Anterior cingulate cortex (tissue), 58 donors: Measurements from ENCODE around the gene CNIH2.
A peak's percentile ranks its signal among the peaks of the same experiment; 100 is the strongest.

ENCODE experiments used
- DNase-seq, 58 donors: peaks; one replicate each; lab custom pipeline; 2025; lab: John Stamatoyannopoulos, UW

CNIH2 gene

DNA sequence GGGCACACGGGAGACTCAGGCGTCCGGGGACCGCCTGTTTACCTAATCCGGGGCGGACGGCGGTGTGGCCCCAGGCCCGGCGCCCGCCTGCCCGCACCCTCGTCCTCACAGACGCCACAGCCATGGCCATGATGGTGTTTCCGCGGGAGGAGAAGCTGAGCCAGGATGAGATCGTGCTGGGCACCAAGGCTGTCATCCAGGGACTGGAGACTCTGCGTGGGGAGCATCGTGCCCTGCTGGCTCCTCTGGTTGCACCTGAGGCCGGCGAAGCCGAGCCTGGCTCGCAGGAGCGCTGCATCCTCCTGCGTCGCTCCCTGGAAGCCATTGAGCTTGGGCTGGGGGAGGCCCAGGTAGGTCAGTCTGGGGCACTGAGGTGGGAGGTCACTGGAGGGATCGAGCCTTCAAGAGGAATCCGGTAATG, 19.5 kb upstream of the CNIH2 start:
- DNase-seq = peak in 1 of 58 donors; percentile 49

DNA sequence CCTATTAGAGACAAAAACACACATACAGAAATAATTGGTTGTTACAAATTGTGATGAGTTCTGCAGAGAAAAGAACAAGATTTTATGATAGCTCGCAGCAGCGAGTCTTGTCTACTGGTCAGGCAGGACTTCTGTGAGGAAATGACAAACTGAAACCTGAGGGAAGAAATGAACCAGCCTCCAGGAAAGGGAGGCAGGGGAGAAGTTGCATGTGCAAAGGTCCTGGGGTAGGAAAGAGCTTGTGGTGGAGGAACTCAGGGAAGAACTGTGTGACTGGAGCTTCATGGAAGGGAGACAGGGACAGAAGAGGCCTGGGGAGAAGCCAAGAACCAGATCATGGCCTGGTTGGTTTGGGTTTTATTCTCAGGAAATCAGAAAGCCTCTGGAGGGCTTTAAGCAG, 18.8 kb upstream of the CNIH2 start:
- no peak for DNase-seq

DNA sequence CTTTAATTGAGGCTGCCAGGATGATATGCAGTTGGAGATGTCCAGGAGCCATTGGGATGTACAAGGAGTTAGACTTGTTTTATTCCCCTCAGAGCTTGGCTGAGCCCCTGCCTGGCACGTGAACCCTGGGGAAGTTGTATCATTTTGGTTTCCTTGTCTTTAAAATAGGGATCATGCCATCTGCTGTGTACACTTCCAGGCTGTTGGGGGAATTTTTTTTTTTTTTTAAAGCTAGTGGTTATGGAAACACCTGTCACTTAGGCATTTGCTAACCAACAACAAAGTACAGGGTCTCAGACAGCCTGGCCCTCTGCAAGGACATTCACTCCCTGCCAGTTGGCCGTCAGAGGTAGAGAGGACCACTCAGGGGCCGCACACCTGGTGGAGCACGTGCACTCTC, 18.0 kb upstream of the CNIH2 start:
- DNase-seq = no peak

DNA sequence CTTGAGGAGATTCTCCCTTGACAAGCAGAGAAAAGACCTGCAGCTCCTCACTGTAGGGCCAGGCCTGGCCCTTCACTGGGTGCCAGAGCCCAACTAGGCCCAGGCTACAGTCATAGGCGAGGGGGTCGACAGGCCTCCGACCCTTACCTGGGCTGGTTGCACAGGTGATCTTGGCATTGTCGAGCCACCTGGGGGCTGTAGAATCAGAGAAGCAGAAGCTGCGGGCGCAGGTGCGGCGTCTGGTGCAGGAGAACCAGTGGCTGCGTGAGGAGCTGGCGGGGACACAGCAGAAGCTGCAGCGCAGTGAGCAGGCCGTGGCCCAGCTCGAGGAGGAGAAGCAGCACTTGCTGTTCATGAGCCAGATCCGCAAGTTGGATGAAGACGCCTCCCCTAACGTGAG, 16.4 kb upstream of the CNIH2 start:
- DNase-seq = no peak

DNA sequence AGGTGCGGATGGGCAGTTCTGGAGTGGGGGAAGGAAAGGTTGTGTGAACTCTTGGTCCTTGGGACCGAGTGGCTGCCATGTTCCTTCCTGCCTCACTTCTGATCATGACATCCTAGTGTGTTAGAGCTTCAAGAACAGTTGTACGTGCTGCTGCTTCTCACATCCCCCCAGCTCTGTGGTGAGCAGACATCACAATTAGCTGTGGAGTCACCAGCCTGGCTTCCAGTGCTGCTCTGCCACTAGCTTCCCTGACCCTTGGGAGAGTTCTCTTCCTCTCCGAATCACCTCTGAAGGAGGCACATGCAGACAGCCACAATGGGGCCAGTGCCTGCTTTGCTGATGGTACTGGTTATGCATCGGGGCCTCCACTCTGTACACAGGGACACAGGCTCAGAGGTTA, 15.8 kb upstream of the CNIH2 start:
- DNase-seq = no peak

DNA sequence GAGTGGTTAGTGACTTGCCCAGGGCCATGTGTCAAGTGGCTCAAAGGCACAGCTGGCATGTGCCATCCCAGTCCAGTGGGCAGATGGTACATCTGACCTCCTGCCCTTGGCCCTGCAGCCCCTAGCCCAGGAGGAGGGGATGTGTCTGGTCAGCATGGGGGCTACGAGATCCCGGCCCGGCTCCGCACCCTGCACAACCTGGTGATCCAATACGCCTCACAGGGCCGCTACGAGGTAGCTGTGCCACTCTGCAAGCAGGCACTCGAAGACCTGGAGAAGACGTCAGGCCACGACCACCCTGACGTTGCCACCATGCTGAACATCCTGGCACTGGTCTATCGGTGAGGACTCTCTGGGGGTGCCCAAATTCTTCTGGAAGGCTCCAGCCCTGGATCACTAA, 15.3 kb upstream of the CNIH2 start:
- no peak for DNase-seq

DNA sequence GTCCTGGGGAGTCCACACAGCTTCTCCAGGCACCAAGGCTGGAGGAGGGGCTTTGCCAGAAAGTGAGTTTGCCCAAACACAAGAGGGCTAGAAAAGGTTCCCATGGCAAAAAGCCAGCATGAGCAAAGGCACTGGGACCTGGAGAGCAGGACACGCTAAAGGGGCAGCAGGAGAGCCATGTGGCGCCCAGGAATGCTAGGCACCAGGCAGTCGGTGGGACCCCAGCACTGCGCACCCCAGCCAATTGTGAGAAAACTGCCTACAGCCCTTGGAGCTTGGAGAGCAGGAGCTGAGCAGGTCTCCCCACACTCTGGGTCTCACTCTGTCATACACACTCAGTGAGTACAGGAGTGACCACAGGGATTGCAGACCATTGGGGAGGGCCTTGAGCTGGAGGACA, 14.7 kb upstream of the CNIH2 start:
- no peak for DNase-seq

DNA sequence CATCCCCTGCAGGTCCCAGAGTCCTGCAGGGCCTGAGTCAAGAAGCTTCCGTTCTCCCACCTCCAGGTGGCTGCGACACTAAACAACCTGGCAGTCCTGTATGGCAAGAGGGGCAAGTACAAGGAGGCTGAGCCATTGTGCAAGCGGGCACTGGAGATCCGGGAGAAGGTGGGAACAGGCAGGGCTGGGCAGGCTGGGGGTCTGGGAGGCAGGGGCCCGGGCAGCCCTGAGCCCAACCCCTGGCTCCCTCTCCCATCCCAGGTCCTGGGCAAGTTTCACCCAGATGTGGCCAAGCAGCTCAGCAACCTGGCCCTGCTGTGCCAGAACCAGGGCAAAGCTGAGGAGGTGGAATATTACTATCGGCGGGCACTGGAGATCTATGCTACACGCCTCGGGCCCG, 14.2 kb upstream of the CNIH2 start:
- DNase-seq = no peak

DNA sequence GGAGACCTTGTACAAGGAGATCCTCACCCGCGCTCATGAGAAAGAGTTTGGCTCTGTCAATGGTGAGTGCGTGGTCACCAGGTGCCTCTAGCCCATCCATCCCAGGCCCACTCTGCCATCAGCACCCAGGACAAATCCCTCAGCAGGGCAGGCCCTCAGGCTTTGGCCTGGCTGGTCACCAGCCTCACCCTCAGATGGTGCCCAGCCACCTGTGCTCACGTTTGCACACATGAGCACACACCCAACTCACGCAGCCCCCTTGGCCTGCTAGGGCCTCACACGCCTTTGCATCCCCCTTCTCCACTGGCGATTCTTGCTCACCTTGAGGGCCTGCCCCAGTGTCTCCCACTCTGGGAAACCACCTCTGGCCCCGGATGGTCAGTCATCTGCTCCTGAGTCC, 13.6 kb upstream of the CNIH2 start:
- DNase-seq = no peak

DNA sequence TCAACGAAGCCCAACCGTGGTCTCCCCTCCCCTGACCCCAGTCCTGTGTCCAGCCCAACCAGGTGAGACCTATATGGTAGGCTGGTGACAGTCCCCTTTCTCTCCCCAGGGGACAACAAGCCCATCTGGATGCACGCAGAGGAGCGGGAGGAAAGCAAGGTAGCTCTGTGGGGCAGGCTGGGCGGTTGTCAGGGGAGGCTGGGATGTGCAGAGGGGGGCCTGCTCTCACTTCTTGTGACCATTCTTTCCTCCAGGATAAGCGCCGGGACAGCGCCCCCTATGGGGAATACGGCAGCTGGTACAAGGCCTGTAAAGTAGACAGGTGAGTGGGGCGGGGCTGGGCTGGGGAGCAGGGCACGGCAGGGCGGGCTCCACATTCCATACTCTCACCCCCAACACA, 13.1 kb upstream of the CNIH2 start:
- no peak for DNase-seq

DNA sequence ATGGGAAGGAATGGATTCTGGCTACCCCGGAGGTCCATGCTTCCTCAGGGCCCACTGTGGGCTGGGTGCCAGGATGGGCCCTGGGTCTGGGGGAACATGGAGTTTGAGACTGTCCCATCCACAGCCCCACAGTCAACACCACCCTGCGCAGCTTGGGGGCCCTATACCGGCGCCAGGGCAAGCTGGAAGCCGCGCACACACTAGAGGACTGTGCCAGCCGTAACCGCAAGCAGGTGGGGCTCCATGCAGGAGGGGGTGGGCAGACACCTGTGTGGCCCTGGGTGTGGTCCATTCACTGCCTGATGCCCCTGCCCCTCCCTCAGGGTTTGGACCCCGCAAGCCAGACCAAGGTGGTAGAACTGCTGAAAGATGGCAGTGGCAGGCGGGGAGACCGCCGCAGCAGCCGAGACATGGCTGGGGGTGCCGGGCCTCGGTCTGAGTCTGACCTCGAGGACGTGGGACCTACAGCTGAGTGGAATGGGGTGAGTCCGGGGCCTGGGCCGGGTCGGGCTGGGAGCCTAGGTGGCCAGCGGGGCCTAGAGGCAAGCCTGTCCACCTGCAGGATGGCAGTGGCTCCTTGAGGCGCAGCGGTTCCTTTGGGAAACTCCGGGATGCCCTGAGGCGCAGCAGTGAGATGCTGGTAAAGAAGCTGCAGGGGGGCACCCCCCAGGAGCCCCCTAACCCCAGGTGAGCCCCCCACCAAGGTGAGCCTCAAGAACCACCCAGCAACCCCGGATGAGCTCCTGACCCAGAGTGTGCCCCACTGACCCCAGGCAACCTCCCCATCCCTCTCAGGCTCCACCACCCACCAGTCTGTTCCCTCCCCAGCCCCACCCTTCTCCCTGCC, 12.2 kb upstream of the CNIH2 start:
- DNase-seq = no peak

DNA sequence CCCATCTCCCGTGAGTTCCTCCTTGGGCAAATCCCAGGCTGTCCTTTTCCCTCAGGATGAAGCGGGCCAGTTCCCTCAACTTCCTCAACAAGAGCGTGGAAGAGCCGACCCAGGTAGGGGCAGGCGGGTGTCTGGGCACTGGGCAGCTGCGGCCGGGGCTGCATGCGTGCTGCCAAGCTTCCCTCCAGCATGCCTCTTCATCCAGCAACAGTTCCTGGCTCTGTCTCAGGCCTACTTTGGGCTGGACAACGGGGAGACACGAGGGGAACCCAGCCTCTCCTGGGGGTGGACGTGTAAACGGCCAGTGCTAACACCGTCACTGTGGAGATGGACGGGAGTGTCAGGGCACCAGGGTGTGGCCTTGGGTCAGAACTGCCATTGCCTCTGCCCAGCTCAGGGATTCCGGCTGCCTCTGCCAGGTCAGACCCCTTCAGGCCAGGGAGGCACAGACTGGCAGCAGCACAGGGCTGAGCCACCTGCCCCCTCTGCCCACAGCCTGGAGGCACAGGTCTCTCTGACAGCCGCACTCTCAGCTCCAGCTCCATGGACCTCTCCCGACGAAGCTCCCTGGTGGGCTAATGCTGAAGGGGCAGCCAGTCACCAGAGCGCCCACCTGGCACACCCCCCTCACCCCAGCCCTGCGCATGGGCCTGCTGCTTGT, 11.5 kb upstream of the CNIH2 start:
- DNase-seq = no peak

DNA sequence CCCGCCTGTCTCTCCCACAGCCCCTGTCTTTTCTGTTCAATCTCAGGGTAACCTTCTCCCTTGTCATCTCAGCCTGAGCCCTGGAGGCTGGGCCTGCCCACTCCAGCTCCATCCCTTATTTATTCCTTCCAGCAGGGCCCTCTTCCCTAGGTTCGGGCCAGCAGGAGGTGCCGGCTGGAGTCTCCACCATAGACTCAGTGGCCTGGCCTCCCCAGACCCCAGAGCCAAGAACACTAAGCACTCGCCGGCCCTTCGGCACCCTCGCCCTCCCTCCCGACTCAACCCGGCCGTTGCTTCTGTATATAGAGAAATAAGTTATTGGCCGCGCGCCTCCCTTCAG, 11.0 kb upstream of the CNIH2 start:
- peak in 1 of 58 donors; percentile 63 for DNase-seq

DNA sequence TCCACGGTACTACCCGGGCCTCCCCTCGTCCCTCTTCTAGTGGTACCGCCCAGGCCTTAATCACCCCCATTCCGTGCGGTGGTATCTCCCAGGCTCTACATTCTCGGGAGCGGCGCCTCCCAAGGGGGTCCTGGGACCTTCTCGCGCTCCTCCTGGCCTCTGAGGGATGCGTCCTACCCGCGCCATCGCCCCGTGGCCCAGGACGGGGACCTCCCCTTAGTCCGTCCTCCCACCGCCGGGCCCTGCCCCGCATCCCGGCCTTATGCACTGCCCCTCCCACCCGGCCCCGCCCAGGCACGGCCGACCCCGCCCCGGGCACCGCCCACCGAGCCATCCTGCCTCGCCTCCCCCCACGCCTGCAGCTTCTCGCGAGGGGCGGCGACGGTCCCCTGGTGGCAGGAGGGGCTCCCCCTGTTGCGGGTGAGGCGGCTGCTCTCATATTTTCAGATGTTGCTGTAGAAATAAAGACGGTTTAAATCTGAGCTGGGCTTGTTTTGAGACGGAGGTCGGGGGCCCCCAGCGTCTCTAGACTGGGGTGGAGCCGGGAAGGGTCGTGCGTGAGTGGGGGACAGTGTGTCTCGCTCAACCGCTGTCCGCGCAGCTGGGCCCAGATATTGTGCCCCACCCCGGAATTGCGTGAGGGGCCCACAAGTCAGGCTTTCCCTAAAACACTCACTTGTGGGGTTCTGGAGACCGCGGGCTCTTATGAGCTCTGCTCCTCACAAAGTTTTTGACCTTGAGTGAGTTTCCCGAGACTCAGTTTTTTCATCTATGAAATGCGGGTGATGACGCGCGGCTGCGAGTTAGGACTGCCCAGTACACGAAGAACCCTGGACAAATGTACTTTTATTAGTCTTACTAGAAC, 10.4 kb upstream of the CNIH2 start:
- DNase-seq = peak; percentile 17 to 91 (median 84)

DNA sequence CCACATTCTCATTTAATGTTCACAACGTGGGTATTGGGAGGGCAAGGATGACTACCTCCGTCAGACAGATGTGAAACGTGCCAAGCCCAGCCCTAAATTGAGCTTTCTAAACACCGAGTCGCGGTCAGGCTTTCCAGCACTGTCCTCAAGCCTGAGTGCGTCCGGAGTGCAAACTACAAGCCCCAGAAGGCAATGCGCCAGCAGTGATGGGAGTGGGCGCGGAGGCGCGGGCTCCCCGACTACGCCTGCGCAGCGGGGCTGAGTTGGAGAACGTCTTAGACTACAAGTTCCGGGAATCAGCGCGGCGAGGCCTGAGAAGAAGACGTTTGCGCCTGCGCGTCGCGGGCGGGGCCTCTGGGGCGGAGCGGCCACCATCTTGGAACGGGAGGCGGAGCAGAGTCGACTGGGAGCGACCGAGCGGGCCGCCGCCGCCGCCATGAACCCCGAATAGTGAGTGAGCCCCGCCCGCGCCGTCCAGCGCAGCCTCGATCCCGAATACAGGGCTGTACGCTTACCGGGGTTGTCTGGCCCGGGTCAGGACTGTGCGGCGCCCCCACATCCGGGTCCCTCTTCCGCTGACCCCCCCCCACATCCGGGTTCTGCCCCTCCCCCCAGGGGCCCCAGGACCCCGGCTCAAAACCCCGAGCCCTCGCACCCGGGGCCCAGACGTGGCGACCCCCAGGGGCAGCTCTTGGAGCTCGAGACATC, 9.6 kb upstream of the CNIH2 start, which contains the start of gene RAB1B:
Gene RAB1B, plus strand, starts transcription at position 396 of the 708 bp plus-strand sequence. Its CDS starts 41 bp downstream, at position 437.
- peak; percentile 93 to 100 (median 99) for DNase-seq

DNA sequence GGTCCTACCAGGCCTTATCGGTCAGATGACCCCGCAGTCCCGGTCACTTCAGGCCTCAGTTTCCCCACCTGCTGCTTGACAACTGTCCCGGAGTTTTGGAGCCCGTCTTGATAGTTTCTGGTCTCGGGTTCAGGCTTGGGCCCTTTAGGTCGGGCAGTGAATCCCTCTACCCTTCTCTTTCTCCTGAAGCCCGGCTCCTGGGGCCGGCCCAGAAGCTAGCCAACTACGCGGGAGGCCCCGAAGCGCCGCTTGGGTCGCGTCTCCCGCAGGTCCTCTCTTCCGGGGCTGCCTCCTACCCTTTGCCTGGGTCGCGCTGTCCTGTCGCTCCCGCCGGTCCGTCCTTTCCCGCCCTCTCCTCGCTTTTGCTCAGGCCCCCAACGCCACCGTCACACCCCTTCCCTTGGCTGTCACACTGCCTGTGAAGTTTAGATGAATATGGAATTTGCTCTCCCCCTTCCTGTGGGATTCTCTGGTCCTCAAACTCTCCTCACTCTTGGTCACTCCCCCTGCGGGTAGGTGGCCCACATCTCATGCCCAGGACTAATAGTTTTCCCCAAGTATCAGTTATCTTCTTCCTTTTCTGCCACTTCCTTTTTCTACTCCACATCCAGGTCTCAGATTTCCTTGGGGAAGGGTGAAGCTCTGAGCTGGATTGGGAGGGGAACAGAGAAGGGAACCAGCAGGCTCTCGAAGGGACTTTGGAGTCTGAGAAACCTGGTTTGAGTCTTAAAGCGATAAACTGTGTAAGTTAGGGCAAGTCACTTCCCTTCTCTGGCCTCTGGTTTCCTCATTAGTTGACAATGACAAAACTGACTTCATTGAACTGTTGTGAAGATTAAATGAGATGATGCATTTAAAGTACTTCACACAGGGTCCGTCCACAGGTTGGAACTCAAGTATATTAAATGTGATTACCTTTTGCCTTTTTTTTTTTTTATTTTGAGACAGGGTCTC, 8.7 kb upstream of the CNIH2 start:
- DNase-seq = peak in 3 of 58 donors; percentile 54 to 75 (median 54)

DNA sequence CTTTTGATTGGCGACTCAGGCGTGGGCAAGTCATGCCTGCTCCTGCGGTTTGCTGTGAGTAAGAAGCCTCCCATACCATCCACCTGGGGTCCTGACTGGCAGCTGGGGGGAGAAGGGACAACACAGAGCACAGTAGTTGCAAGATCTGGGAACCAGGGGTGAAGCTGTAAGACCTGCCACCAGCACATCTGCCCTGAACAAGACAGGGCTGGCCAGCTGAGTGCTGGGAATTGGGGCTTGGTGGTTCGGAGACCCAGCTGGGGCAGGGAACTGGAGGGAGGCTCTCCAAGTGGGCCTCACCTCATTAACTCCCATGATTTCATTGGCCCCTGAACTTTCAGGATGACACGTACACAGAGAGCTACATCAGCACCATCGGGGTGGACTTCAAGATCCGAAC, 6.2 kb upstream of the CNIH2 start:
- DNase-seq = no peak

DNA sequence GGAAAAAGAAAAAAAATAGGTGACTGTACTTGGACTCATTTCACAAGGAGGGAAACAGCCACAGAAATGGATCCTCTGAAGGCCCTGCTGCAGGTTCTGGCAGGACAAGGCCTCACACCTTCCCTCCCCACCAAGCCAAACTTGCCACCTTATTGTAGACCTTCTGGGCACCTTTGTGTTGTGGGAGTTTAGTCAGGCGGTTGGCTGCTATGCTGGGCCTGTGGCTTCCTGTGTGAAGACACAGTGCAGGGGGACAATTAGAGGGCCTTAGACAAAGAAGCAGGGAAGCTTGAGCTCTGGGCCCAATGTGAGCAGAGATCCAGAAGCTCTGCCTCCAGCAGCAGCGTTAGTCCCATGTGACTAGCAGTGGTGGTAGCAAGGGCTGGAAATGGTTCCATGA, 5.4 kb upstream of the CNIH2 start:
- DNase-seq = no peak

DNA sequence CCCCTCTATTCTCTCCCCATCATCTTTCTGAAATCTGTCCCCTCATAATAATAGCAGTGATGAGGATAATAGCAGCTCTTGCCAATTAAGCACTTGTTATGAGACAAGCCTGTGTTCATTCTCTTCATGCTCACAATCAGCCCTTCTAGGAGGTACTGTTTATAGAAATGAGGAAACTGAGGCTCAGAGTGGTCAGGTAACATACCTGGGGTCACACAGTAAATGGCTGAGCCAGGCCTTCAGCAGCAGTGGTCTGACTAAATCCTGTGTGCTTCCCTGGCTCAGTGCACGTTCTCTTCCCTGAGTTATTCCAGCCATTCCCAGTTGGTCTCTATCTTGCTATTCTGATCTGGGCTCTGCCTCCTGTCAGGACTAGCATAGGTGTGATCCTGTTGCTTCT, 3.8 kb upstream of the CNIH2 start:
- DNase-seq = no peak
